H1 (cell line): Measurements from ENCODE around the gene OLFM2. TPM values are rescaled to one million over a fixed set of nuclear protein-coding genes. Genes with fewer than 3 reads are reported as not detected.

ENCODE experiments used
- BCL11A ChIP-seq, 2 experiments: IDR thresholded peaks; one replicate each; pipeline ENCODE4 v1.6.1; 2011; ENCODE audit warnings: low read depth in 2 of 2, low read length in 2 of 2, mild to moderate bottlenecking in 2 of 2
- GTF2F1 ChIP-seq: IDR thresholded peaks from 2 replicates; pipeline ENCODE4 v1.6.1; 2012; ENCODE audit warnings: low read depth, low read length, improper control_type of control experiment, borderline replicate concordance
- SIN3A ChIP-seq, 2 experiments: IDR thresholded peaks in 1 of 2; conservative IDR thresholded peaks in 1 of 2; 2 replicates each; pipeline ENCODE4 v1.6.1; 2011 to 2012; ENCODE audit warnings: low read length in 2 of 2, improper control_type of control experiment in 1 of 2, low read depth in 1 of 2, mild to moderate bottlenecking in 1 of 2
- polyA plus RNA-seq, 7 experiments: library from polyadenylated mRNA; depleted of rRNA in 3 of 7; stranded (reverse) in 5 of 7; unstranded in 2 of 7; fragments of >200 nt in 5 of 7; fragments of 200-250 nt in 2 of 7; gene quantifications; 1 replicate in 5 of 7; 2 replicates in 1 of 7; 4 replicates in 1 of 7; pipeline versions ENCODE4 v1.2.1 to v1.2.3, GENCODE V29; 2011 to 2013; ENCODE audit warnings: missing spikeins in 2 of 7, mixed read lengths in 2 of 7
- total RNA-seq: library from RNA; stranded (reverse); fragmentation: NEBNext Ultra II Directional; extraction: Animal tissue kit (Norgen Biotek cat#: 25700); gene quantifications from 2 replicates; pipeline ENCODE4 v1.2.1, GENCODE V29; 2021
- TF ChIP-seq, protein P1 (sequence below), 3 experiments: IDR thresholded peaks; 1 replicate in 2 of 3; 2 replicates in 1 of 3; pipeline versions ENCODE4 v1.5.1 to v1.6.1; 2011; ENCODE audit warnings: low read length in 3 of 3, mild to moderate bottlenecking in 3 of 3, inconsistent platforms in 2 of 3, low read depth in 1 of 3, moderate library complexity in 1 of 3; ENCODE audit not compliant: insufficient read depth in 1 of 3; ENCODE audit errors: control extremely low read depth in 1 of 3

Gene OLFM2
- total and polyA plus RNA-seq, 2 of the 8 experiments (the other 6 are each of a cell fraction or from before 2014, with no cell fraction given) = 68.2 to 151 TPM

DNA sequence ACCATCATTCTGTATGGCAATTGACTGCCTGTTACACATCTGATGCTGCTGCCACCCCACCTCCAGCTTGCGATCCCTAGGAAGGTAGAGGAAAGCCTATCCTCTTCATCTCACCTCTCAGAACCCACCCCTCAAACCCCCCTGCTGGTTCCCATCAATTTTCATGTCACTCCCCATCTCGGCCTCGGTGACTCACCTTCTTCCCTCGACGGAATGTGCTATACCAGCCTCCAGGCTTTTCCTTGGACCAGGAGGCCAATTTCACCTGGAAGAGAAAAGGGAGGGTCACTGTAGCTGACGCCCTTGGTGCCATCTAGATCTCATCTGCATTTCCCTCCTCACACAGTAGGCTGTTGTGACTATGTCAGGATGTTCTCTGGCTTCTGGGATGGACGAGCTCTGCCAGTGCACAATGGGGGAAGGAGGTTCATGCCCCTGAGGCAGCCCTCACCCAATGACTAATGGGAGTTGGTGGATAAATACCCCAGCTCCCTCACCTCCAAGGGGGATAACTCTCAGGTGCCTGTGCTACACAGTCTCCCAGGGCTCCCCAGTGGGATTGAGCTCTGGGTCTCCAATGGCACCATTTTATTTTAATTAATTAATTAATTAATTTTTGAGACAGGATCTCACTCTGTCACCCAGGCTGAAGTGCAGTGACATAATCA is 26.4 kb upstream of the OLFM2 start (continued):
- TF ChIP-seq SIN3A (conservative IDR thresholded peaks at IDR 0.05 in 1 of 2, IDR thresholded peaks at IDR 0.05 in 1 of 2; ENCODE audit: low read depth in 1 of 2, low read length in 2 of 2) (no peak), BCL11A (IDR thresholded peaks at IDR 0.05; ENCODE audit: low read depth in 2 of 2, low read length in 2 of 2) (no peak), GTF2F1 (no peak)
- TF ChIP-seq, protein P1, sequence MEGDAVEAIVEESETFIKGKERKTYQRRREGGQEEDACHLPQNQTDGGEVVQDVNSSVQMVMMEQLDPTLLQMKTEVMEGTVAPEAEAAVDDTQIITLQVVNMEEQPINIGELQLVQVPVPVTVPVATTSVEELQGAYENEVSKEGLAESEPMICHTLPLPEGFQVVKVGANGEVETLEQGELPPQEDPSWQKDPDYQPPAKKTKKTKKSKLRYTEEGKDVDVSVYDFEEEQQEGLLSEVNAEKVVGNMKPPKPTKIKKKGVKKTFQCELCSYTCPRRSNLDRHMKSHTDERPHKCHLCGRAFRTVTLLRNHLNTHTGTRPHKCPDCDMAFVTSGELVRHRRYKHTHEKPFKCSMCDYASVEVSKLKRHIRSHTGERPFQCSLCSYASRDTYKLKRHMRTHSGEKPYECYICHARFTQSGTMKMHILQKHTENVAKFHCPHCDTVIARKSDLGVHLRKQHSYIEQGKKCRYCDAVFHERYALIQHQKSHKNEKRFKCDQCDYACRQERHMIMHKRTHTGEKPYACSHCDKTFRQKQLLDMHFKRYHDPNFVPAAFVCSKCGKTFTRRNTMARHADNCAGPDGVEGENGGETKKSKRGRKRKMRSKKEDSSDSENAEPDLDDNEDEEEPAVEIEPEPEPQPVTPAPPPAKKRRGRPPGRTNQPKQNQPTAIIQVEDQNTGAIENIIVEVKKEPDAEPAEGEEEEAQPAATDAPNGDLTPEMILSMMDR (IDR thresholded peaks at IDR 0.05; ENCODE audit: control extremely low read depth in 1 of 3, insufficient read depth in 1 of 3, low read depth in 1 of 3, low read length in 3 of 3) = no peak
- TF ChIP-seq, all 59 proteins: peak for 0
